Inflammatory macrophage treated with lipopolysaccharide for 4 hours (primary cell): ENCODE measurements around the gene CSPG4.
"Not testable (repeated sequence)": the region's sequence is repeated elsewhere in the genome, so short reads cannot be mapped to it uniquely, and the experiment has no call there.

Experiments used
- DNase-seq: peaks from one replicate; pipeline ENCODE4 v3.0.0-alpha.2; 2020

The CSPG4 gene

GRCh38 chr15:75723847-75724660 lies 11.4 kb upstream of the CSPG4 start:
- peak; percentile 90 for DNase-seq

- DNase-seq = no peak
Measured at GRCh38 chr15:75723171-75723846, 10.7 kb upstream of the CSPG4 start.

GRCh38 chr15:75721923-75722870 lies 9.5 kb upstream of the CSPG4 start:
- no peak for DNase-seq

GRCh38 chr15:75721480-75721922 lies 8.9 kb upstream of the CSPG4 start:
- no peak for DNase-seq

- DNase-seq = peak; percentile 37
Measured at GRCh38 chr15:75720787-75721479, 8.3 kb upstream of the CSPG4 start.

- DNase-seq = no peak
Measured at GRCh38 chr15:75720297-75720696, 7.6 kb upstream of the CSPG4 start.

GRCh38 chr15:75718328-75718727 lies 5.7 kb upstream of the CSPG4 start:
- no peak for DNase-seq

- not testable (repeated sequence) for DNase-seq
Measured at GRCh38 chr15:75717001-75717400, 4.4 kb upstream of the CSPG4 start.

- DNase-seq = not testable (repeated sequence)
Measured at GRCh38 chr15:75716249-75716950, 3.8 kb upstream of the CSPG4 start.

GRCh38 chr15:75715312-75715832 lies 2.7 kb upstream of the CSPG4 start:
- DNase-seq = not testable (repeated sequence)

GRCh38 chr15:75714195-75714594 lies 1.5 kb upstream of the CSPG4 start:
- DNase-seq = no peak

- no peak for DNase-seq
Measured at GRCh38 chr15:75713338-75713895, 769 bp upstream of the CSPG4 start.

GRCh38 chr15:75711495-75711894 lies 1.2 kb downstream of the CSPG4 start:
- not testable (repeated sequence) for DNase-seq

- DNase-seq = peak; percentile 20
Measured at GRCh38 chr15:75710874-75711273, 1.8 kb downstream of the CSPG4 start.

GRCh38 chr15:75709458-75709857 lies 3.2 kb downstream of the CSPG4 start:
- not testable (repeated sequence) for DNase-seq

GRCh38 chr15:75706682-75706954 lies 6.0 kb downstream of the CSPG4 start:
- DNase-seq = no peak

- no peak for DNase-seq
Measured at GRCh38 chr15:75705854-75706681, 6.6 kb downstream of the CSPG4 start.

GRCh38 chr15:75705375-75705774 lies 7.3 kb downstream of the CSPG4 start:
- DNase-seq = not testable (repeated sequence)

- DNase-seq = no peak
Measured at GRCh38 chr15:75704618-75705017, 8.0 kb downstream of the CSPG4 start.

- no peak for DNase-seq
Measured at GRCh38 chr15:75704263-75704615, 8.4 kb downstream of the CSPG4 start.
